NCI-H1417 treated with DMSO at 0.1 percent for 48 hours (cell line): ENCODE data around the gene TMEM164.
A peak's percentile ranks its signal among the peaks of the same experiment; 100 is the strongest.

ENCODE experiments used
- DNase-seq: peaks from one replicate; lab custom pipeline; 2025; lab: John Stamatoyannopoulos, UW

TMEM164 gene

GRCh38 chrX:110210417-110211139, 207.7 kb downstream of the TMEM164 start:
- DNase-seq: peak; percentile 57

- no peak for DNase-seq
Observed at GRCh38 chrX:110211340-110211739, 208.4 kb downstream of the TMEM164 start.

GRCh38 chrX:110212299-110212698, 209.4 kb downstream of the TMEM164 start:
- no peak for DNase-seq

- DNase-seq: no peak
Observed at GRCh38 chrX:110213183-110213582, 210.3 kb downstream of the TMEM164 start.

- DNase-seq: no peak
Observed at GRCh38 chrX:110214684-110215083, 211.8 kb downstream of the TMEM164 start.

GRCh38 chrX:110215411-110215810, 212.5 kb downstream of the TMEM164 start:
- DNase-seq: no peak

- DNase-seq: no peak
Observed at GRCh38 chrX:110216027-110216426, 213.1 kb downstream of the TMEM164 start.

- no peak for DNase-seq
Observed at GRCh38 chrX:110218591-110218990, 215.7 kb downstream of the TMEM164 start.

- DNase-seq: no peak
Observed at GRCh38 chrX:110219920-110220319, 217.0 kb downstream of the TMEM164 start.

GRCh38 chrX:110222497-110223257, 219.8 kb downstream of the TMEM164 start:
- no peak for DNase-seq

GRCh38 chrX:110224926-110225617, 222.2 kb downstream of the TMEM164 start:
- DNase-seq: no peak

- no peak for DNase-seq
Observed at GRCh38 chrX:110226931-110227330, 224.0 kb downstream of the TMEM164 start.
